Measurements from ENCODE around the gene OR10A6. TPM values are rescaled to one million over a fixed set of nuclear protein-coding genes. Genes with fewer than 3 reads are reported as not detected.
A peak's percentile ranks its signal among the peaks of the same experiment; 100 is the strongest.

OR10A6 gene
- total RNA-seq, 1 experiment from 2014 or later, result not detected

DNA sequence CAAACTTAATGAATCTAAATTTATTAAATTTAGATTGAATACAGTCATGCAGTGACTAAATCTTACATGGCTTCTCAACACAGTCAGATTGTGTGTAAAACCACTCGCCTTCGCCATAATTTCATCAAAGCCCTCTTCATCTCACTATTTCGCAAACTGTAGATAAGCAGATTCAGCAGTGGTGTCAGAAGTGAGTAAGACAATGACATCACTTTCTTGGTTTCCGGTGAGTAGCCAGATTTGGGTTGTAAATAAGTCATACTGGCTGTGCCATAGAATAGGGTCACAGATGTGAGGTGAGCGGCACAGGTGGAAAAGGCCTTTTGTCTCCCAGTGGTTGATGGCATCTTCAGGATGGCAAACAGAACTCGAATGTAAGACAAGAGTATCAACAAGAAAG lies 3.4 kb downstream of the OR10A6 start:
- H3K9me3 ChIP-seq (ENCODE audit: insufficient read depth, low read depth), result no peaks in the 10 kb centered on the region
- no peak for DNase-seq

DNA sequence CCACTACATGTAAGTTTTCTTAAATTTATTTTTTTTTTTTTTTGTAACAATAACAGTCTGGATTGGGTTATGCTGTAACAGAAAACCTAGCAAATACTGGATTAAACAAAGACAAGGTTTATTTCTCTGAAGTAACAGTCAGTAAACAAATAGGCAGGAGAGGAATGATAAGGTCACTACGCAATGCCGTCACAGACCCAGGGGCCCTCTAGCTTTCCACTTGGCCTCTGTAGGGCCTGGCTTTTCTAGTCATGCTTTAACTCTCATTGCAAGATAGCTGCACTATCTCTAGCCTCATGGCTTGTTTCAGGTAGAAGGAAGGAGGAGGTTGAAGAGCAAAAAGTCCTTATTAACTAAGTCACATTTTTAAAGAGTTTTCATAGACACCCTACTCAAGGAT lies 6.5 kb downstream of the OR10A6 start:
- intact Hi-C loops (cut with micrococcal nuclease; ENCODE audit: unreplicated experiment), result no loop called here
- no TSS peak for BruUV-seq (replicated peaks)
- H3K27me3 ChIP-seq (ENCODE audit: insufficient read depth, low read depth), result no peaks in the 10 kb centered on the region
- DNase-seq, result no peak
- H3K4me3 ChIP-seq, result no peak overlapping the region
- H3F3A ChIP-seq (ENCODE audit: insufficient read depth, low read depth), result no peaks in the 10 kb centered on the region
- H4K20me1 ChIP-seq (ENCODE audit: insufficient read depth), result no peaks in the 10 kb centered on the region
- POLR2A ChIA-PET (ENCODE audit: unreplicated experiment), result no interaction called here
- H3K9me2 ChIP-seq (ENCODE audit: insufficient read depth), result no peaks in the 10 kb centered on the region
- no peak overlapping the region for H3K4me2 ChIP-seq
- TF ChIP-seq, protein P1, sequence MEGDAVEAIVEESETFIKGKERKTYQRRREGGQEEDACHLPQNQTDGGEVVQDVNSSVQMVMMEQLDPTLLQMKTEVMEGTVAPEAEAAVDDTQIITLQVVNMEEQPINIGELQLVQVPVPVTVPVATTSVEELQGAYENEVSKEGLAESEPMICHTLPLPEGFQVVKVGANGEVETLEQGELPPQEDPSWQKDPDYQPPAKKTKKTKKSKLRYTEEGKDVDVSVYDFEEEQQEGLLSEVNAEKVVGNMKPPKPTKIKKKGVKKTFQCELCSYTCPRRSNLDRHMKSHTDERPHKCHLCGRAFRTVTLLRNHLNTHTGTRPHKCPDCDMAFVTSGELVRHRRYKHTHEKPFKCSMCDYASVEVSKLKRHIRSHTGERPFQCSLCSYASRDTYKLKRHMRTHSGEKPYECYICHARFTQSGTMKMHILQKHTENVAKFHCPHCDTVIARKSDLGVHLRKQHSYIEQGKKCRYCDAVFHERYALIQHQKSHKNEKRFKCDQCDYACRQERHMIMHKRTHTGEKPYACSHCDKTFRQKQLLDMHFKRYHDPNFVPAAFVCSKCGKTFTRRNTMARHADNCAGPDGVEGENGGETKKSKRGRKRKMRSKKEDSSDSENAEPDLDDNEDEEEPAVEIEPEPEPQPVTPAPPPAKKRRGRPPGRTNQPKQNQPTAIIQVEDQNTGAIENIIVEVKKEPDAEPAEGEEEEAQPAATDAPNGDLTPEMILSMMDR (conservative IDR thresholded peaks at IDR 0.05), result no peak
- no peak for TF ChIP-seq EZH2 (IDR thresholded peaks at IDR 0.05; ENCODE audit: low read depth)
- H2AFZ ChIP-seq, result no peak overlapping the region
- H3K79me2 ChIP-seq (ENCODE audit: low read depth), result no peaks in the 10 kb centered on the region
- H3K27ac ChIP-seq, result no peak overlapping the region
- H3K36me3 ChIP-seq (ENCODE audit: low read depth), result no peaks in the 10 kb centered on the region
- no peaks in the 10 kb centered on the region for H3K4me1 ChIP-seq (replicated peaks; ENCODE audit: insufficient read depth)
- CTCF ChIA-PET, result no interaction called here
- H3K9me3 ChIP-seq (ENCODE audit: insufficient read depth, low read depth), result no peaks in the 10 kb centered on the region

More for the DNA sequence above, 3.4 kb downstream of the OR10A6 start:
- H3K4me1 ChIP-seq (replicated peaks; ENCODE audit: insufficient read depth), result no peaks in the 10 kb centered on the region
- no peaks in the 10 kb centered on the region for H3K79me2 ChIP-seq (ENCODE audit: low read depth)
- no peak for TF ChIP-seq EZH2 (IDR thresholded peaks at IDR 0.05; ENCODE audit: low read depth)
- TF ChIP-seq, protein P1 (conservative IDR thresholded peaks at IDR 0.05), result no peak
- H4K20me1 ChIP-seq (ENCODE audit: insufficient read depth), result no peaks in the 10 kb centered on the region
- no TSS peak for BruUV-seq (replicated peaks)
- H3F3A ChIP-seq (ENCODE audit: insufficient read depth, low read depth), result no peaks in the 10 kb centered on the region
- H3K27ac ChIP-seq, result no peak overlapping the region
- intact Hi-C loops (cut with micrococcal nuclease; ENCODE audit: unreplicated experiment), result no loop called here
- H2AFZ ChIP-seq, result no peak overlapping the region
- no peak overlapping the region for H3K4me3 ChIP-seq
- no peaks in the 10 kb centered on the region for H3K36me3 ChIP-seq (ENCODE audit: low read depth)
- ChIA-PET CTCF (no interaction called here), POLR2A (ENCODE audit: unreplicated experiment) (no interaction called here)
- H3K9me2 ChIP-seq (ENCODE audit: insufficient read depth), result no peaks in the 10 kb centered on the region
- no peak overlapping the region for H3K4me2 ChIP-seq
- no peaks in the 10 kb centered on the region for H3K27me3 ChIP-seq (ENCODE audit: insufficient read depth, low read depth)

DNA sequence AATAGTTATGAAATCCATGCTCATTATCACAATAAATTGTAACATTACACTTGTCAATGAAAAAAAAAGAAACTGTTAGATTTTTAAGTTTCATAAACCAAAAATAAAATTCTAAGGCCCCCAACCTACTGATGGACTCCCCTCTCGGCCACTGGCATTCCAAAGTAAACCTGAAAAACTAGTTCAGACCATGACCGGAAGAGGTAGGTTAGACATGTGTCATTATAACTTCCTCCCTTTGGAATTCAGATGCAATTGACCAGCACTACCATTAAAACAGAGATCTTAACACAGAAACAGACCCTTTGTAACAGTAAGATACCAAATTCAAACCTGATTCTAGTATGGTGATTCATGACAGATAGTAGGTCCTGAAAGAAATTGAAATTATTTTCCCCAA lies 12.9 kb downstream of the OR10A6 start:
- Histone ChIP-seq H3K27ac (no peak overlapping the region), H2AFZ (no peak overlapping the region), H3F3A (ENCODE audit: insufficient read depth, low read depth) (no peaks in the 10 kb centered on the region), H3K36me3 (ENCODE audit: low read depth) (no peaks in the 10 kb centered on the region), H3K4me3 (no peak overlapping the region), H3K9me3 (ENCODE audit: insufficient read depth, low read depth) (no peaks in the 10 kb centered on the region; the same call in 1 of the 2 replicates), H3K9me2 (ENCODE audit: insufficient read depth) (no peaks in the 10 kb centered on the region), H4K20me1 (ENCODE audit: insufficient read depth) (no peaks in the 10 kb centered on the region), H3K27me3 (ENCODE audit: insufficient read depth, low read depth) (no peaks in the 10 kb centered on the region), H3K4me2 (peak overlapping the region; percentile 26; the same call in 1 of the 2 replicates), H3K4me1 (replicated peaks; ENCODE audit: insufficient read depth) (peaks cover 9% of the 10 kb centered on the region), H3K79me2 (ENCODE audit: low read depth) (no peaks in the 10 kb centered on the region)
- CTCF ChIA-PET, result no interaction called here
- TF ChIP-seq EZH2 (IDR thresholded peaks at IDR 0.05; ENCODE audit: low read depth), result no peak
- TF ChIP-seq, protein P1 (conservative IDR thresholded peaks at IDR 0.05), result no peak
- POLR2A ChIA-PET (ENCODE audit: unreplicated experiment), result no interaction called here
- intact Hi-C loops (cut with micrococcal nuclease; ENCODE audit: unreplicated experiment), result no loop called here
- no TSS peak for BruUV-seq (replicated peaks)
- DNase-seq, result no peak

Data from PC-9 (cell line).